Endothelial cell of umbilical vein (primary cell): ENCODE data around the gene UEVLD. TPM values are rescaled to one million over a fixed set of nuclear protein-coding genes. Genes with fewer than 3 reads are reported as not detected.

ENCODE experiments used
- BruUV-seq: library from RNA; stranded (reverse); fragments of 400-500 nt; replicated peaks from 2 replicates; lab custom pipeline; 2021; lab: Mats Ljungman, UMichigan
- CTCF ChIA-PET: fragments of 300-600, 350-600 bp; sonication (Branson Sonifier 250); formaldehyde crosslinking; loops from one replicate; lab custom pipeline; 2021; ENCODE audit warnings: antibody characterized with exemption, inconsistent platforms; lab: Charles Lee
- POLR2A ChIA-PET: fragments of 300-600, 350-600 bp; sonication (Branson Sonifier 250); formaldehyde crosslinking; loops from one replicate; lab custom pipeline; 2021; ENCODE audit warnings: antibody characterized with exemption, inconsistent platforms; lab: Charles Lee
- DNase-seq: peaks from one replicate; pipeline ENCODE4 v3.0.0-alpha.2; 2011; ENCODE audit warnings: low read depth, low spot score
- FAIRE-seq: peaks from 2 replicates; lab custom pipeline; 2011; peaks lifted over from hg19 to GRCh38; lab: Jason Lieb, UNC
- H2AFZ ChIP-seq: 2 replicates; pipeline ENCODE4 v1.6.0; 2012; ENCODE audit warnings: low read depth, low read length, control low read depth, inconsistent platforms
- H3K27ac ChIP-seq: 2 replicates; pipeline ENCODE4 v1.5.1; 2011; ENCODE audit warnings: low read depth, mild to moderate bottlenecking, control low read depth, low read length, moderate library complexity; ENCODE audit not compliant: insufficient read depth
- H3K27me3 ChIP-seq, 2 experiments: 2 replicates each; pipeline versions ENCODE4 v1.6.0 to v1.6.1; 2011; ENCODE audit warnings: low read length in 2 of 2, mixed read lengths in 1 of 2; ENCODE audit not compliant: control insufficient read depth in 2 of 2, insufficient read depth in 2 of 2
- H3K36me3 ChIP-seq, 2 experiments: 2 replicates in 1 of 2; 3 replicates in 1 of 2; pipeline ENCODE4 v1.5.1; 2011; ENCODE audit warnings: low read length in 2 of 2, mild to moderate bottlenecking in 1 of 2, moderate library complexity in 1 of 2; ENCODE audit not compliant: control insufficient read depth in 2 of 2, insufficient read depth in 2 of 2; ENCODE audit errors: extremely low read depth in 1 of 2
- H3K4me1 ChIP-seq: 3 replicates; pipeline ENCODE4 v1.5.1; 2011; ENCODE audit warnings: mild to moderate bottlenecking, low read length; ENCODE audit not compliant: control insufficient read depth, insufficient read depth; ENCODE audit errors: extremely low read depth
- H3K4me2 ChIP-seq: 2 replicates; pipeline ENCODE4 v1.6.1; 2011; ENCODE audit warnings: low read length, control low read depth, mixed read lengths; ENCODE audit not compliant: insufficient read depth
- H3K4me3 ChIP-seq, 3 experiments: fragments of 200-600 bp in 1 of 3; sonication (generic), shearing (Covaris generic) in 1 of 3; replicated peaks in 1 of 3; 2 replicates each; pipeline ENCODE4 v1.5.1; 2011 to 2016; ENCODE audit warnings: control low read depth in 3 of 3, low read length in 3 of 3, mild to moderate bottlenecking in 2 of 3, inconsistent platforms in 1 of 3, low read depth in 1 of 3, moderate library complexity in 1 of 3; ENCODE audit not compliant: insufficient read depth in 1 of 3
- H3K79me2 ChIP-seq: 2 replicates; pipeline ENCODE4 v1.6.0; 2012; ENCODE audit warnings: low read length, inconsistent platforms; ENCODE audit not compliant: control insufficient read depth, insufficient read depth
- H3K9ac ChIP-seq: replicated peaks from 2 replicates; pipeline ENCODE3; 2011; ENCODE audit warnings: low read length, control low read depth; ENCODE audit not compliant: insufficient read depth; ENCODE audit errors: extremely low read depth
- H3K9me1 ChIP-seq: replicated peaks from 3 replicates; pipeline ENCODE4 v1.6.0; 2011; ENCODE audit warnings: mild to moderate bottlenecking, low read length; ENCODE audit not compliant: control insufficient read depth, insufficient read depth; ENCODE audit errors: extremely low read depth
- H3K9me3 ChIP-seq: replicated peaks from 2 replicates; pipeline ENCODE4 v1.5.1; 2012; ENCODE audit warnings: low read length, inconsistent platforms; ENCODE audit not compliant: control insufficient read depth, insufficient read depth
- H4K20me1 ChIP-seq: replicated peaks from 2 replicates; pipeline ENCODE3; 2011; ENCODE audit warnings: mild to moderate bottlenecking, low read length; ENCODE audit not compliant: control insufficient read depth, insufficient read depth; ENCODE audit errors: extremely low read depth
- FOS ChIP-seq: IDR thresholded peaks from 2 replicates; pipeline ENCODE4 v1.6.1; 2011; ENCODE audit warnings: mild to moderate bottlenecking, low read length, moderate library complexity, borderline replicate concordance; ENCODE audit not compliant: insufficient read depth
- GATA2 ChIP-seq: IDR thresholded peaks from 2 replicates; pipeline ENCODE4 v1.7.0; 2011; ENCODE audit warnings: low read depth, mild to moderate bottlenecking, moderate library complexity, mixed read lengths, low read length; ENCODE audit not compliant: insufficient read length, insufficient read depth
- MYC ChIP-seq: IDR thresholded peaks from one replicate; pipeline ENCODE4 v1.6.1; 2011; ENCODE audit warnings: mild to moderate bottlenecking, low read depth, low read length
- dilution Hi-C: fragments of 300-500 bp; cut with MboI; formaldehyde crosslinking; loops from one replicate; pipeline ENCODE4 v1.15.0; 2019; ENCODE audit warnings: low sequenced_read_pairs; ENCODE audit not compliant: extremely low pct_ligation_motif_present
- intact Hi-C: fragments of 100-400 bp; cut with micrococcal nuclease; formaldehyde crosslinking; loops from one replicate; pipeline ENCODE4 v1.10.0; 2022
- polyA plus RNA-seq, 4 experiments: library from polyadenylated mRNA; depleted of rRNA in 3 of 4; stranded (reverse) in 3 of 4; unstranded in 1 of 4; fragments of >200 nt; gene quantifications; 2 replicates each; pipeline versions ENCODE4 v1.2.1 to v1.2.3, GENCODE V29; 2011 to 2012; ENCODE audit warnings: missing spikeins in 1 of 4
- total RNA-seq: library from RNA; stranded (reverse); gene quantifications from 2 replicates; pipeline ENCODE4 v1.2.3, GENCODE V29; 2021
- TF ChIP-seq, protein P1 (sequence below): IDR thresholded peaks from 2 replicates; pipeline ENCODE4 v1.6.1; 2011; ENCODE audit not compliant: insufficient read depth, insufficient read length

The UEVLD gene
- total and polyA plus RNA-seq, 2 donors (not counting 3 experiments of a cell fraction or from before 2014, with no cell fraction given): 9.2 to 19.1 TPM

DNA sequence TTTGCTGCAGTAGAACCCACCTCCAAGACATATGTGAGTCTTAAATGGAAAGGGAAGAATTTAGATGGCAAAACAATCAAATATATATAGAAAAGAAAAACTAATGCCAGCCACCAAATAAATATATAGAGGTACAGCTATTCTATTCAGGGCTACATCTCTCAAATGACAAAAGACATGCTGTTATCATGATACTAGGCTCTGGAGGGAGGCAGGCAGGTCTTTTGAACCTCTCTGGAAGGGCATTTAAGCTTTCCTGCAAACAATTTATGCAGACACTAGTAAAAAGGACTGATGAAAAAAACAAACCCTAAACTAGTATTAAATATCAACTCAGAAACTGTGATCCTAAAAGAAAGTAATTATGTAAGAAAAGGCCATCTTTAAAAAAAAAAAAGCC is 24.4 kb downstream of the UEVLD start:
- FAIRE-seq: no peak
- BruUV-seq: no TSS peak
- Histone ChIP-seq H4K20me1 (no peaks in the 10 kb centered on the region), H3K4me1 (no peaks in the 10 kb centered on the region), H3K36me3 (peaks cover 2 to 4% of the 10 kb centered on the region in 2 experiments), H3K27ac (no peak overlapping the region), H3K79me2 (no peaks in the 10 kb centered on the region), H3K4me3 (no peak overlapping the region), H2AFZ (no peak overlapping the region), H3K27me3 (no peaks in the 10 kb centered on the region), H3K9ac (no peak overlapping the region), H3K9me1 (no peaks in the 10 kb centered on the region), H3K4me2 (no peak overlapping the region), H3K9me3 (no peaks in the 10 kb centered on the region)
- ChIA-PET CTCF (interaction anchor here (1.2 kb wide), 2 partner anchors 23 to 46 kb away, joined by 3 to 4 read pairs; no protein-coding TSS in a partner anchor), POLR2A (no interaction called here)
- no peak for DNase-seq
- dilution Hi-C loops: no loop called here
- TF ChIP-seq GATA2 (no peak), FOS (no peak)
- TF ChIP-seq, protein P1, sequence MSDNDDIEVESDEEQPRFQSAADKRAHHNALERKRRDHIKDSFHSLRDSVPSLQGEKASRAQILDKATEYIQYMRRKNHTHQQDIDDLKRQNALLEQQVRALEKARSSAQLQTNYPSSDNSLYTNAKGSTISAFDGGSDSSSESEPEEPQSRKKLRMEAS: no peak
- intact Hi-C loops: no loop called here

DNA sequence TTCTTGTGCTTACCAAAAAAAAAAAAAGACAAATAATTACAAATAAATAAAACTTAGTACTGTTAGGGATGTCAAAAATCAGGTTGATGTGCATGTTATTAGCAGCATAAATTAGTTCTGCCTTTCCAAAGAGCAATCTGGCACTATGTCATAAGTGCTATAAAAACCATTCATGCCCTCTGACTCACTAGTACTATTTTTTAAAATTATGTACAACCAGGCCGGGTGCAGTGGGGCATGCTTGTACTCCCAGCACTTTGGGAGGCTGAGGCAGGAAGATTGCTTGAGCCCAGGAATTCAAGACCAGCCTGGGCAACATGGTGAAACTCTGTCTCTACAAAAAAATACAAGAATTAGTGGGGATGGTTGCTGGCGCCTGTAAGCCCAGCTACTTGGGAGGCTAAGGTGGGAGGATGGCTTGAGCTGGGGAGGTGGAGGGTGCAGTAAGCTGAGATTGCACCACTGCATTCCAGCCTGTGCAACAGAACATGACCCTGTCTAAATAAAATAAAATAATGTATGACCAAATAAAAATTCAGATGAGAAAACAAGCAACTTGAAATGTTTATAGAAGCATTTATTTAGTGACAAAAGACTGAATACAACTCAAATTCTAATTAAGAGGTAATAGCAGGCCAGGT is 25.3 kb downstream of the UEVLD start:
- ChIA-PET CTCF (no interaction called here), POLR2A (no interaction called here)
- Histone ChIP-seq H3K4me3 (no peak overlapping the region), H3K79me2 (no peaks in the 10 kb centered on the region), H3K4me2 (no peak overlapping the region), H4K20me1 (no peaks in the 10 kb centered on the region), H3K4me1 (no peaks in the 10 kb centered on the region), H3K36me3 (peaks cover 2 to 4% of the 10 kb centered on the region in 2 experiments), H3K9me1 (no peaks in the 10 kb centered on the region), H2AFZ (no peak overlapping the region), H3K27ac (no peak overlapping the region), H3K27me3 (no peaks in the 10 kb centered on the region), H3K9ac (no peak overlapping the region), H3K9me3 (no peaks in the 10 kb centered on the region)
- no peak for DNase-seq
- TF ChIP-seq, protein P1: no peak
- TF ChIP-seq MYC: no peak
- FAIRE-seq: no peak
- dilution Hi-C loops: no loop called here
- BruUV-seq: no TSS peak
- intact Hi-C loops: no loop called here
